Testis (tissue), 2 donors: ENCODE data around the gene PRKAG1.

ENCODE experiments used
- CTCF ChIP-seq, 3 experiments: fragments of 450-650 bp in 2 of 3; fragments of 200-600 bp in 1 of 3; sonication (generic) in 1 of 3; IDR thresholded peaks; one replicate each; pipeline ENCODE4 v1.5.1; 2016 to 2019; ENCODE audit warnings: antibody characterized with exemption in 3 of 3, mild to moderate bottlenecking in 2 of 3, moderate library complexity in 1 of 3
- POLR2A ChIP-seq: fragments of 450-650 bp; IDR thresholded peaks from one replicate; pipeline ENCODE4 v1.6.1; 2017; ENCODE audit warnings: antibody characterized with exemption, mild to moderate bottlenecking, moderate library complexity

- TF ChIP-seq CTCF (IDR thresholded peaks at IDR 0.05) (no peak), POLR2A (no peak)
Observed at GRCh38 chr12:49008943-49009342, 9.6 kb downstream of the PRKAG1 start.
